Suppressor macrophage treated with lipopolysaccharide for 1 hour (primary cell): ENCODE measurements around the gene CREBBP.

Experiments used
- DNase-seq, 3 donors: peaks; one replicate each; pipeline ENCODE4 v3.0.0-alpha.2; 2020 to 2022

Gene CREBBP

DNA sequence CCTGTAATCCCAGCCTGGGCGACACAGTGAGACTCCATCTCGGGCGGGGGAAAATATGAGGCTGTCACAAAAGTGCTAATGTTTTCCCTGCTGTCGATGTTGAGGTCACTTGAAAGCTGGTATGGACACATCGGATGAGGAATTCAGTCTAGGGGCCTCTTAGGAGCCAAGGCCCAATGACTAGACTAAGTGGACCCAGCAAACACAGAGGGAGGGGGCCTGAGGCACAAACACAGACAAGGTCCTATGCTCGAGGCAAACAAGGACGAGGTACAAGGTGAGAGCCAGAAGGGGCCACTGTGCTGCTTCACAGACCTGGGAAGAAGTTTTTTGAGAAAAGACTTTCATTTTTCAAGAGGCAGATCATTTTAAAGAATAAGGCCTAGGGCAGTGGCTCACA lies 178.4 kb downstream of the CREBBP start:
- no peak for DNase-seq

- no peak for DNase-seq
Measured at GRCh38 chr16:3701531-3701930, 179.0 kb downstream of the CREBBP start.

DNA sequence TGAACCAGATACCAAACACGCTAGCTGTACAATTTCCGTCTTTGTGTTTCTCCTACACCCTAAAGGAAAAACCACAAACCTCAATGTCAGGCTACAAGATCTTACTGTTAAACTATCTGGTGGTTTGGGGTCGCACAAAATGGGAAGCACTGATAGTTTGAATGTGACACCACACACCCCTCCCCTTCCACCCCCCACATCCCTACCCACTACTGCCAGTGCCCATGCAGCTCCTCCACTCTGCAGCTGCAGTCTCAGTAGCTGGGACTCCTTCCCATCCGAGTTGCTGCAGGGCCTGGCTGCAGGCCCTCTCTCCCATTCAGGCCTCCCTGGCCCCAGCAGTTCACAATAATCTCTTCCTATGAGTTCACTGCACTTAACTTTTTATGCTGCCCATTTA lies 181.6 kb downstream of the CREBBP start:
- DNase-seq = no peak

DNA sequence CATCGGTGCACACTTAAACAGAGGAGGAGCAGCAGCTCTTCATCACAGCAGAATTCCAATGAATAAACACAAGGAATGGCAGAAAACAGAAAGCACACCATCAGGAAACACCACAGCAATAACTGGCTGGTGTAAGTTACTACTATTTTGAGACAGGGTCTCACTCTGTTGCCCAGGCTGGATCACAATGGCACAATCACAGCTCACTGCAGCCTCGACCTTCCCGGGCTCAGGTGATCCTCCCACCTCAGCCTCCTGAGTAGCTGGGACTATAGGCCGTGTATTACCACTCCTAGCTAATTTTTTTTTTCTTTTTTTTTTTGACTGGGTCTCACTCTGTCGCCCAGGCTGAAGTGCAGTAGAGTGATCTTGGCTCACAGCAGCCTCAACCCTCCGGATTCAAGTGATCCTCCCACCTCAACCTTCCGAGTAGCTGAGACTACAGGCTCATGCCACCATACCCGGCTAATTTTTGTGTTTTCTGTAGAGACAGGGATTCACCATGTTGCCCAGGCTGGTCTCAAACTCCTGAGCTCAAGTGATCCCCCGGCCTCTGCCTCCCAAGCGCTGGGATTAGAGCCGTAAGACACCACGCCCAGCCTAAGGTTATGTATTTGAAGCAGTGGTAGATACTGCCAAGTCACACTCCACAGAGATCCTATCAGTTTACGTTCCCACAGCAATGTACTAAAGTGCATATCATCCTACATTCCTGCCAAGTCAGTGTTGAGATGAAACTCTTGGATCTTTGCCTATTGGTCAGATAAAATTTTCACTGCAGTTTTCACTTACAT lies 183.9 kb downstream of the CREBBP start:
- no peak for DNase-seq

DNA sequence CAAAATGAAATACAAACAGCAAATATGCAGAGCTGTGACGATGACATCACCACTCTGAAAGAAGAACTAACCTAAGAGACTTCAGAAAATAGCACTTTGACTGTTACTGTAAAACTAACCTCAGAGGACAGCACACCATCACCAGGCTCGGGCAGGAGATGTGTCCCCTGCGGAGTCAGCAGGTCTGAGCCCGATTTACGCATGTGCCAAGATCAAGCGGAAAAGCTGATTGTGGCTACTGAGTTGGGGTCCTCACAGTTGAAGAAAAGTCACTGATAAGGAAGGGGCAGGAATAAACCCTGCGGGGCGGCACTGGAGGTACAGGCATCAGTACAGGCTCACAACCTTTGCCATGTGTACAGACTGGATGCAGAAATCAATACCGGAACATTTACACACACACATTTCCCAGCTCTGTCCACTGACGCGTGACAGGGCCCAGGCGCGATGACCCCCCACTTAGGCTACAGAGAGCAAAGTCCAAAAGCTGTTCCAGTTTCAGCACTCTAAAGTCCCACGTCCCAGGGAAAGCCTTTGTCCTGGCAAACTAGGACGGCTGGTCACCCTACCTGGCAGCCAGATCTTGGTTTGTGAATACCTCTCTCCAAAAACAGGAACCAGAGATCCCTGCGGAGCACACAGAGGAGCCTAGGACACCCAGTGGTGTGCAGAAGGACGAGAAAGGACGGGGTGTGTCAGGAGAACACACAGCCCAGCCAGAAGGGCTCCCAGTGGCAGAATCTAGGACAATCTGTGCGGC lies 184.7 kb downstream of the CREBBP start:
- DNase-seq = peak; percentile 46 to 56 (median 55)

DNA sequence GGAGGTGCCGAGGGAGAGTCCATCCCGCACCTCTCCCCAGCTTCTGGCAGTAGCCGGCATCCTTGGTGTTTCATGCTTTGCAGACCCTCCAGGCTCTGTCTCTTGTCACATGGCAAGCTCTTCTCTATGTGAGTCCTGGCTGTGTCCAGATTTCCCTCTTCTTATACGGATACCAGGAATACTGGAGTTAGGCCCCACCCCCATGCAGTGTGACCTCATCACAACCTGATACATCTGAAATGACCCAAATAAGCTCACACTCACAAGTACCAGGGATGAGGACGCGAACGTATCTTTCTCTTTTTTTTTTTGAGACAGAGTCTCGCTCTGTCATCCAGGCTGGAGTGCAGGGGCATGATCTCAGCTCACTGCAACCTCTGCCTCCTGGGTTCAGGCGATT lies 186.5 kb downstream of the CREBBP start:
- no peak for DNase-seq

DNA sequence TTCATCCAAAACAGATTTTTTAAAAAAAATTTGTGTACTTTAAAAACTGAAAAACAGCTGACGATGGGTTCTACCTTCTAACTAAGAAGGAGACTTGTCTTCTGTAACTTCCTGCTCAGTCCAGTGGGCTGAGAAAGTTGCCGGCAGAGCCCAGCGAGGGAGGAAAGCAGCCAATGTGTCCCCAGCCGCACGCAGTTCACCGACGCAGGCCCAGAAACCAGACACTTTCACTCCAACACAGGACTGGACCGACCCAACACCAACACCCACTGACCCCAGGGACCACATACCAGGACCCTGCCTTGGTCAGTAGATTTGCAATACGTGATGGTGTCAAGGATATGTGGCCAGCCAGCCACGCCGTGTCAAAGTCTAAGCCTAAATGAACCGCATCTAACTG lies 188.8 kb downstream of the CREBBP start:
- DNase-seq = no peak

DNA sequence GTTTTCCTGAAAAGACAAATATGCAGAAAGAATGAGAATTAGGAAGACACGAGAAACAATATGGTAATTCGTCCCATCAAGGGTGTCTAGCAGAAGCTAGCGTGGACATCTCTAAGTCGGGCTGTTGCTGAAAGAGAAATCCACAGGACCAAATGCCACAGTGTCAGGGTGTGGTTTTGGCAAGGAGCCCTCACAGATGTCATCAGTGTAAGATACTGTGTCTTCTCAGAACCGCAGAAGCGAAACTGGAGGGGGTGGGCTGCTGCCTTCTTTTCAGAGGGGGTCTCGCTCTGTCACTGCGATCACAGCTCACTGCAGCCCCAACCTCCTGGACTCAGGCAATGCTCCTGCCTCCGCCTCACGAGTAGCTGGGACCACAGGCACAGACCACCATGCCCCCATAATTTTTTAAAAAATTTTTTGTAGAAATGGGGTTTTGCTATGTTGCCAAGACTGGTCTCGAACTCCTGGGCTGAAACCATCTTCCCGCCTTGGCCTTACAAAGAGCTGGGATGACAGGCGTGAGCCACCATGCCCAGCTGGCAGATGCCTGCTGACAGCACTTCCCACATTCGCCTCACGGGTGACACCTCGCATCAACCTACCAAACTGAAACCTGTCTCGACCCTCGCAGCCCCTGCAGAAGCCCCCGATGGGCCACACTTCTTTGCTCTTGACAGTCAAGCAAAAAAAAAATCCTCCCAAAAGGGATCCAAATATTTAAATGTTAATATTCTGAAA lies 189.4 kb downstream of the CREBBP start:
- no peak for DNase-seq

- DNase-seq = peak; percentile 88 to 90 (median 89)
Measured at GRCh38 chr16:3690470-3690928, 190.0 kb downstream of the CREBBP start.

DNA sequence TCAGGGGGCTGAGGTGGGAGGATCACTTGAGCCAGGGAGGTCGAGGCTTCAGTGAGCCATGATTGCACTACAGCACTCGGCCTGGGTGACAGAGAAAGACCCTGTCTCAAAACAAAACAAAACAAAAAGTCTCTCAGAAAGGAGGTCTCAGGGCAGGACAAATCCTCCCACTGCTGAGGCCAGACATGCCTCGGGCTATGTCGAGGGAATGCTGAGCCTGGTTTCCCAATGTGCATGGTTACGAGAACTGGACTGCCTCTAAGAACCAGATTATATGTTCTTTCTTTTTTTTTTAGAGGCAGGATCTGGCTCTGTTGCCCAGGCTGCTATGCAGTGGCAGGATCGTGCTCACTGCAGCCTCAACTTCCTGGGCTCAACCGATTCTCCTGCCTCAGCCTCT lies 190.8 kb downstream of the CREBBP start:
- DNase-seq = no peak

DNA sequence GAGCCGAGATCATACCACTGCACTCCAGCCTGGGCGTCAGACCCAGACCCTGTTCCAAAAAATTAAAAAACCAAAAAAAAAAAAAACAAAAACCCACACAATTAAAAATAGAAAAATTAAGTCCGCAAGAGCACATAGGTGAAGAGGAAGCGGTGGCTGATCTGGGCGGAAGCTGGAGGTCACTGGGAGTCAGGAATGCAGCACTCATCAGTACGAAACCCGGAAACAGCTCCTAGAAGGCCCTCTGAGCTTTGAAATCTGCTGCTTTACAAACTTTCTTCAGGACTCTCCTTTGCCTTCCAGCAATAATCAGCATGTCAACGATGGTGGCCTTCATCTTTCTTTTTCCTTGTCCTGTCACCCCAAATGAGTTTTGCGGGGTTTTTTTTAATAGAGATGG lies 192.7 kb downstream of the CREBBP start:
- DNase-seq = no peak

- DNase-seq = peak in 2 of 3 donors; percentile 27
Measured at GRCh38 chr16:3687021-3687420, 193.5 kb downstream of the CREBBP start.

DNA sequence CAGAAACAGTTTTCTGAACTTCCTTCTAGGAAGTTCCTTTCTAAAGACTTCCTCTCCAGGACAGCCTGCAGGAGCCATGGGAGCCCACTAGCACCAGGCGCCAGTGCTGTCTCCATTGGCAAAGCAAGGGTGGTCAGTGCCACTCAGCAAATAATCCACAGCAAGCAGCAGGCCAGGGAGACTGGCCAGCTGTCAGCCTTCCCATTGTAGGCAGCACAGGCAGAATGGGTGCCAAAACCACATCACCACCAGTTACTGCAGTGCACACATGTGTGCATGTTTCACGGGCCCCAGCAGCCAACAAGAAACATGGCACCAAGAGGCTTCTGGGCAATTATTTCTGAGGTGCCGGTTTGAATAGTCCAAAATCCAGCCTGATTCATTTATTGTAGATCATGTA lies 199.3 kb downstream of the CREBBP start:
- no peak for DNase-seq

GRCh38 chr16:3677994-3678393 lies 202.5 kb downstream of the CREBBP start:
- DNase-seq = no peak

DNA sequence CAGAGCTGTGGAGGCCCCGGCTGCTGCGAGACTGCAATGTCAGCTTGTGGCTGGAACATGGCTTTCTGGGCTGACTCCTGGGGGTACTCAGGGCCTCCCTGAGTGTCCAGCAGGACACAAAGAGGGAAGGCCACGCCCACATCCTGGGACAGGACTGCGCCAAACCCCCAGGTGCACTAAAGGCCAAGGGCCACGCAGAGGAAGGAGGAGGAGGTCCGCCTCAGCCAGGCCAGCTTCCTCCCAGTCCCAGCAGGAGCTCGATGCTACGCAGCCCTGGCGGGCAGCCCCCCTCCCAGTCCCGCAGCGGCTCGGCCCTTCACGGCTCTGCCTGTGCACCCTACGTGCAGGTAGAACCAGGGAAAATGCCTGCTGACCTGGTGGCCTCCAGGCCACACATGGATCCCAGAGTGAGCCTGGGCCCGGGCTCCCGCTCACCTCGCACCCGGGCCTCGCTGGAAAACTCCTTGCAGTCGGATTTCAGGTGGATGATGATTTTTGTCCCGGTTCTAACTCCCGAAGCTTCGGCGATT lies 204.8 kb downstream of the CREBBP start:
- DNase-seq = peak in 1 of 3 donors; percentile 8
